GM21528 (cell line): Measurements from ENCODE around the gene H6PD.

Experiments used
- ATAC-seq: cut with Tn5 transposase; IDR thresholded peaks from one replicate; pipeline ENCODE4 v1.9.1; 2021; ENCODE audit warnings: mild to moderate bottlenecking, moderate library complexity; ENCODE audit not compliant: unreplicated experiment, low FRiP score

H6PD gene

DNA sequence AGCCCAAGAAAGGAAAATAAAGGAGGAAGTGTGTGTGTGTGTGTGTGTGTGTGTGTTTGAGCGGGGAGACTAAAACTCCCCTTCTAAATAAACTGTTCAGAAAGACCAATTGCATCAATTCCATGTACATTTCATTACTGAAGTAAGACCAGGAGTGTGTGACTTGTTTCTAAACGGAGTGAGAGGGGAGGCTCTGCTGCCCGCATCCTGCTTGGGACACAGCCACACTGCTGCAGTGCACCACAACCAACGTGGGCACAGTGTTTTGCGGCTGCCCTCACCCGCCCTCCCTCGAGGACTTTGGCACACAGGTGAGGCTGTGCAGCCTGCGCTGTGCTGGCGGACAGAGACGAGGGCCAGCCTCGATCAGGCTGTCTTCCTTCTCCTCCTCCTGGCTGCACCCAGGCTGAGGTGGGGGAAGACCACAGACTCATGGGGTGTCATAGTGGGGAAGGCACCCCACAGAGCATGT is 31.0 kb upstream of the H6PD start:
- ATAC-seq: no peak

DNA sequence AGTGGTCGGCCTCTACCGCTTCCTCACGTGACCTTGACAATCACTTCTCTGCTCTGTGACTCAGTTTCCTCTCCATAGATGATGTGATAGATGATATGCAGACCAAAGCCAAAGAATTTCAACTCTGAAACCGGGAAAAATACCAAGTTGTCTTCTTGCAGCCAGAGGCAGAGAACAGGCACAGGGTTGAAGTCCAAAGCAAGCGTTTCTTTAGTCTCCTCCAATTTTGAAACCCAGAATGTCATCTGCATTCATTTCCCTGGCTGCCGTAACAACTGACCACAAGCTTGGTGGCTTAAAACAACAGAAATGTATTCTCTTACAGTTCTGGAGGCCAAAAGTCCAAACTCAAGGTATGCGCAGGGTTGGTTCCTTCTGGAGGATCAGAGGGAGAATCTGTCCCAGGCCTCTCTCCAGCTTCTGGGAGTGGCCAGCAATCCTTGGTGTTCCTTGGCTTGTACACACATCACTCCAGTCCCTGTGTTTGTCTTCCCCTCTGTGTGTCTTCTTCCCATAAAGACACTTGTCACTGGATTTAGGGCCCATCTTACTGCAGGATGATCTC is 30.3 kb upstream of the H6PD start:
- ATAC-seq: no peak

DNA sequence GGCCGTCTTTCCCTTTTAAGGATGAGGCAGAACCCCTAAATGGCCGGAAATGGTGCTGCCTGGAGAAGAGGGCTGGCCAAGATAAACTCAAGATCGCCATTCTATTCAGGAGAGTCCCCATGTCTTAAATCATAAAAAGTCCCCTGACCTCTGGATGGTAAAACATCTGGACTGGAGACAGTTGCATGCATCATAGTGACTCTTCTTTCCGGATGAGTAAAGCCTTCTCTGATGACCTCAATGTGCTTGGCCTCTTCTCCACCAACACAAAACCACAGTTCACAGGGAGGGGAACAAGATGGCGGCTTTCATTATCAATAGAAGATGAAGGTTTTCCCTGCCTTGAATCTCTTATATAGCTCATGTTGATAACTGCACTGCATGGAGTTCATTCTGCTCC is 27.5 kb upstream of the H6PD start:
- ATAC-seq: no peak

DNA sequence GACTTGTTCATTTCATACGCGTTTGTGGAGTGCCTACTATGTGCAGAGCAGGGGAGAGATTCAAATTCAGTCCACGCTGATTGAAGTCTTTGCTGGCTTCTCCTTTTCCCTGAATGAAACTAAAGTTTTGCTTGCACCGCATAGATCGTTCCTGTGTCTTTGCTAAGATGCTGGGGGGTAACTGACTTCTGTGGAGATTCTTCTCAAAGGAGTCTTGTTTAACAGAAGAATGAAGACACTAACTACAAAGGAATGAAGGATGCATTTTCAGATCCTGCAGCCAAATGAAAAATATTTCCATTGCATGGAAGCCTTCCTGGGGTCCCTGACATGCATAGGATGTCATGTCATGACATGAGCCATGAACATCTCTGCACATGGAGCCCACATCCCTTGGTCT is 26.9 kb upstream of the H6PD start:
- ATAC-seq: no peak

DNA sequence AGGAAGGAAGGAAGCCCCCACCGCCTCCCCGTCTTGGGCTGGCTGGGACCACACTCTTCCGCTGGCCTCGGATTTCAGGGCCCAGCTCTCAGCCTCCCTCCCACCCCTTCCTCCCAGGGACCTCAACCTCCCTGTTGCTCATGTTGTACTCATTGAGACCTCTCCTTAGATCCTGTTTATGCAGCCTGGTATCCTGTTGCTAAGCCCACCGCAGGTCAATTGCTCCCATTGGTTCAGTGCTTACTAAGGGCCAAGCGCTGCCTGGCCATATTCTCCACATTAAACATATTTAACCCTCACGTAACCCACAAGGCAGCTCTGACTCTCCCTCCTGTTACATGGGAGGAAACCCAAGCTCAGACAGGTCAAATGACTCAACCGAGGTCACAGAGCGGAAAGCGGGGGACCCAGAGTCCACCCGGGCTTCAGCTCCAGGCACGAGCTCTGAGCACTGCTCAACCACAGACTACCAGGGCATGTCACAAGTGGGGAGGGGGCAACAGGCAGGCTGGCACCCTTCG is 23.2 kb upstream of the H6PD start:
- no peak for ATAC-seq

DNA sequence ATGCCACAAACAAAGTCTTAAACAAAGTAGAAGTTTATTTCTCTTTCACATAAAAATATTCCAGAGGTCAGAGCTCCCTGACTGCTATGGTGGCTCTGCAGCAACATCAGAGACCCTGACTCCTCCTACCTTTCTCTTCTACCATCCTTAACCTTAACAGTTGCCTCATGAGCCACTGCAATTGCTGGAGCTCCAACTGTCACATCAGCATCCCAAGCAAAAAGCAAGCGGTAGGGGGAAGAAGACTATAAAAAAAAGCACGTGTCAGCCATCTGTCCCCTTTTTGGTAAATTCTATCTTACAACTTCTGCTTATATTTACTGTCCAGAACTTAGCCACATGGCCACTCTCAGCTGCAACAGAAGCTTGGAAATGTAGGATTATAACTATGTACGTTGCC is 21.8 kb upstream of the H6PD start:
- ATAC-seq: no peak

DNA sequence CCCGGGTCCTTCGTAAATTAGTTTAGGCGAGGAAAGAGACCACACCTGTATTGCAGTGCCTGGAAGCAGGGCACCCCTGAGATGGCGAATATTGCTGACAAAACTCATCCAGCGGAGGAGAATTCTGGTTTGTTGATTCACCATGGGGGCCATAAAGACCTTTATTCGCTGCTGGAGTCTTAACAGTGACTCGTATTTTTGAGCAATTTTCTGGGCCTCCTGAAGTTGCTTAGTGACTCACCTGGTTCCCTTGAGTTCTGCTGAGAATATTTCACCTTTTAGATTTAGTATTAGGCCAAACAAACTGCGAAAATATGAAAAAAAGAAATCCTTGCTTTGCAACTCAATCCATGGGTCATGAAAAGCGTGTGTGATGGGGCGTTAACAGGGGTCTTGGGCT is 20.6 kb upstream of the H6PD start:
- no peak for ATAC-seq

DNA sequence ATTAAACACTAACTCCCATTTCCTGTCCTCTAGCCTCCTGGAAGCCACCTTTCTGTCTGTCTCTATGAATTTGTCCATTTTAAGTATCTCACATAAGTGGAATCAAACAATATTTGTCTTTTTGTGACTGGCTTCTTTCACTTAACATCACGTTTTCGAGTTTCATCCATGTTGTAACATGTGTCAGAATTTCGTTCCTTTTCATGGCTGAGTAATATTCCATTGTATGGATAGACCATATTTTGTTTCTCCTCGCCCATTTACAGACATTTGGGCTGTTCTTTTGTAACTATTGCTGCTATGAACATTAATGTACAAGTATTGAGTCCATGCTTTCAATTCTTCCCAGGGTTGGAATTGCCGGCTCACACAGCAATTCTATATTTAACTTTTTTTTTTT is 15.7 kb upstream of the H6PD start:
- no peak for ATAC-seq

DNA sequence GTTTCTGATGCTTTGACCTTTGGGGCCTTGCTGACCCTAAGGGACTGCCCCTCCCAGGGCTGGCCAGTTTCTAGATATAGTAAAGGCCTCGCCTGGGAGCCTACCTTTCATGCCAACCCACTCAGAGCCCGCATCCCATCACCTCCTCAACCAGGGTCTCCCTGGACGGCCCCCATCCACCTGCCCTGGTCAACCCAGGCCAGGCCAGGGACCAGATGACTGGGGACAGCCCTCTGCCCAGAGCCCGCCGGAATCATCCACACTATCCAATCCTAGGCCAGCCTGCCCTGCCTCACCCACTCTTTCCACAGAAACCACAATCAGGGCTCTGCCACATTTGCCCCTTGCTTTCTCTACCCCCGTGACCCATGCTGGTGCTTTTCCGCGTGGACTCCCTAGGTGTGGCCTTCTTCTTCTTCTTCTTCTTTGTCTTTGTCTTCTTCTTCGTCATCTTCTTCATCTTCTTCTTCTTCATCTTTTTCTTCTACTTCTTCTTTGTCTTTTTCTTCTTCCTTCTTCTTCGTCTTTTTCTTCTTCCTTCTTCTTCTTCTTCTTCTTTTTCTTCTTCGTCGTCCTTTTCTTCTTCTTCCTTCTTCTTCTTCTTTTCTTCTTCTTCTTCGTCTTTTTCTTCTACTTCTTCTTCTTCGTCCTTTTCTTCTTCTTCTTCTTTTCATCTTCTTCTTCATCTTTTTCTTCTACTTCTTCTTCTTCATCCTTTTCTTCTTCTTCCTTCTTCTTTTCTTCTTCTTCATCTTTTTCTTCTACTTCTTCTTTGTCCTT is 11.5 kb upstream of the H6PD start:
- ATAC-seq: no peak

DNA sequence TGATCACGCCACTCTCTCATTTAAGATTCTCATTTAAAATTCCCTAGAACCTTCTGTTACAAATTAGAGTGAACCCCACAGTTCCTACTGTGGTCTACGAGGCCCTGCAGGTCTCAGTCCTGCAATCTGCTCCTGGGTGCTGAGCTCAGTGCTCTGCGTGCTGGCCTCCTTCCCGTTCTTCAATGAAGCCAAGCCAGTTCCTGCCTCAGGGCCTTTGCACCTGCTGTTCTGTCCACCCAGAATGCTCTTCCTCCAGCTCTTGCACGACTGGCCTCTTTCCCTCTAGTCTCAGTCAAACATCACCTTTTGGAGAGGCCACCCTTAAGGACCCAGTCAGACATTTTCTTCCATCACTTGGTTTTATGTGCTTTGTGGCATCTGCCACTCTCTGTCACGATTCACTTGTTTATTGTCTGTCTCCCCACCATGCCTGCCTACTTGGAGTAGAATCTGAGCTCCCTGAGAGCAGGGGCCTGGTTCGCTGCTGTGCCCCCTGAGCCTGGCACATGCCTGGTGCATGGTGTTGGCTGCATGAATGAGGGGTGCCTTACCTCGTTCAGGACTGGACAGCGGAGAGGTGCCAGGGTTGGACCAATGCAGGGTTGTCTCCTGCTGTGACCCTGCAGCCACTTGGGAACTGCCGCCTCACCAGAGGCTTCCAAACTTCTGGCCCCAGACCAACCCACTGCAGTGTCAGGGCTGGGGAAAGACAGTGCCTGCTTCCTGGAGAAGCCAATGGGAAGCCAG is 9.7 kb upstream of the H6PD start:
- ATAC-seq: no peak

DNA sequence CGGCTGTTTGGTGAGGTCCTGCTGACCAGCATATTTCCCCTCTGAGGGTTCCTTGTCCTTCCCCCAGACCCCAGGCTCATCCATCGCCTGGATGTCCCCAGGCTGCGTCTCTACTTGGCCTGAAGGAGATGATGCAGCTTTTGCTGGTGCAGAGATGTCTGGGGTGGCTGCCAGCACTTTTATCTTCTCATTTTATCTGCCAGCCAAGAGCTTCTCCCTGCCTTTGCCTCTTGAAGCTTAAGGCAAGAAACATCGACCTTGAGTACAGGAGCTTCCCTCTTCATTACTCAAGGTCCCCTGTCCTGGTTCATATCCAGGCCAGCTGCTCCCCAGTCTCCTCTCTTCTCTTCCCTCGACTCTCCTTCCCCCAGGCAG is 9.2 kb upstream of the H6PD start:
- ATAC-seq: no peak

DNA sequence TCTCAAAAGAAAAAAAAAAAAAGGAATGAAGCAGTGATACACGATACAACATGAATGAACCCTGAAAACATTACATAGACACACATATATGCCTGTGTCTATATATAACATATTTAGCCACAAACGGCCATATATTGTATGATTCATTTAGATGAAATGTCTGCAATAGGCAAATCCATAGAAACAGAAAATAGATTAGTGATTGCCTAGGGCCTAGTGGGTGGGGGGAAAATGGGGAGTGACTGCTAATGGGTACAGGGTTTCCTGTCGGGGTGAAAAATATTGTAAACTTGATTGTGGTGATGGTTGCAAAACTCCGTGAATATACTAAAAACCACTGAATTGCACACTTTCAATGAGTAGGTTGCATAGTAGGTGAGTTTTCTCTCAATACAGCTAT is 6.0 kb upstream of the H6PD start:
- no peak for ATAC-seq

DNA sequence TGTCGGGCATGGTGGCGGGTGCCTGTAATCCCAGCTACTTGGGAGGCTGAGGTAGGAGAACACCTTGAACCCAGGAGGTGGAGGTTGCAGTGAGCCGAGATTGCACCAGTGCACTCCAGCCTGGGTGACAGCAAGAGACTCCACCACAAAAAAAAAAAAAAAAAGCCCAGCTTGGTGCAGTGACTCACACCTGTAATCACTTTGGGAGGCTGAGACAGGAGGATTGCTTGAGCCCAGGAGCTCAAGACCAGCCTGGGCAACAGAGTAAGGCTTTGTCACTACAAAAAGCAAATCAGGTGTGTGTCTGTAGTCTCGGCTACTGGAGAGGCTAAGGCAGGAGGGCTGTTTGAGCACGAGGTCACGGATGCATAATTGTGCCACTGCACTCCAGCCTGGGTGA is 5.0 kb upstream of the H6PD start:
- ATAC-seq: no peak

DNA sequence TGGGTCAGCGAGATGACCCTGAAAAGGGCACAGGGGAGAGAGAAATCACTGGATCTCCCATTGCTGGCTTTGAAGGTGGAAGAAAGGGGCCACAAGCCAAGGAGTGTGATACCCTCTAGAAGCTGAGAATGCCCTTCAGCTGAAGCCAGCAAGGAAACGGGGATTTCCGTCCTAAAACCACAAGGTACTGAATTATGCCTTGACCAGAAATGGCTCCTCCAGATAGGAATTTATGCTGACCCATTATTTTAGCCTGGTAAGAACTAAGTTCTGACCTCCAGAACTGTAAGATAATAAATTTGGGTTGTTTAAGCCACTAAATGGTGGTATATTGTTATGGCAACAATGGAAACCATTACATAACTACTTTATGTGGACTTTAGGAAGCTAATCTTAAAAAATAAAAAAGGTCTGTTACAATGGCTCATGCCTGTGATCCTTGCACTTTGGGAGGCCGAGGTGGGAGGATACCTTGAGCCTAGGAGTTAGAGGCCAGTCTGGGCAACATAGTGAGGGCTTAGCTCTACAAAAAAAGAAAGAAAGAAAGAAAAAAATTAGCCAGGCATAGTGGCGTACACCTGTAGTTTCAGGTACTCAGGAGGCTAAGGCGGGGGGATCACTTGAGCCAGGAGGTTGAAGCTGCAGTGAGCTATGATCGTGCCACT is 3.6 kb upstream of the H6PD start:
- ATAC-seq: no peak

DNA sequence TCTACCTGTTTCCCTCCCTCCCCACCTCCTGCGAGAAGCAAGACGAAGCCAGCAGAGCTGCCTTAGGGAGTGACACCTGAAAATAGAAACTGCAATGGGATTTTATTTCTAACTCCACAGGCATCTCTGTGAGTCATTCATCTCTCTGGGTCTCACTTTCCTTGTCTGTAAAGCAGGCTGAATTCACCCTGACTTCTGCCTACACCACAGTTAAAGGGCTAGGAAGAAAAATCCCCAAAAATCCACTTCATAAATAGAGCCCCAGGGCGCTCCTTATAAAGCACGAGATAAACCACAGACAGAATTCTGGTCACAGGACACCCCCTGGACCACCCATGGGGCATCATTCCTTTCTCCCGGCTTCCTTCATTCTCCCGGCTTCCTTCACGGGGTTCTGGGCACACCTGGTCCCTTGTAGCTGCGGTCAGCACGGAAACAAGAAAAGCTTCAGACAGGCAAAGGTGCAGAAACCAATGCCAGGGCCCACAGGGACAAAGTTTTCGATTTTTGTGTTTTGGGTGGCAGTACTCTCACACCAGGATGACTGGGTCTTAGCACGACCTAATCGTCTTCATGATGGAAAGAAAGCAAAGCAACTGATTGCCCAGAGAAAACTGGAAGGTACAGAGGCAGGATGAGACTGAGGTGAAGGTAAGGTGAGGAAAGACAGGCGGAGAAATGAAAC is 2.8 kb upstream of the H6PD start:
- no peak for ATAC-seq

DNA sequence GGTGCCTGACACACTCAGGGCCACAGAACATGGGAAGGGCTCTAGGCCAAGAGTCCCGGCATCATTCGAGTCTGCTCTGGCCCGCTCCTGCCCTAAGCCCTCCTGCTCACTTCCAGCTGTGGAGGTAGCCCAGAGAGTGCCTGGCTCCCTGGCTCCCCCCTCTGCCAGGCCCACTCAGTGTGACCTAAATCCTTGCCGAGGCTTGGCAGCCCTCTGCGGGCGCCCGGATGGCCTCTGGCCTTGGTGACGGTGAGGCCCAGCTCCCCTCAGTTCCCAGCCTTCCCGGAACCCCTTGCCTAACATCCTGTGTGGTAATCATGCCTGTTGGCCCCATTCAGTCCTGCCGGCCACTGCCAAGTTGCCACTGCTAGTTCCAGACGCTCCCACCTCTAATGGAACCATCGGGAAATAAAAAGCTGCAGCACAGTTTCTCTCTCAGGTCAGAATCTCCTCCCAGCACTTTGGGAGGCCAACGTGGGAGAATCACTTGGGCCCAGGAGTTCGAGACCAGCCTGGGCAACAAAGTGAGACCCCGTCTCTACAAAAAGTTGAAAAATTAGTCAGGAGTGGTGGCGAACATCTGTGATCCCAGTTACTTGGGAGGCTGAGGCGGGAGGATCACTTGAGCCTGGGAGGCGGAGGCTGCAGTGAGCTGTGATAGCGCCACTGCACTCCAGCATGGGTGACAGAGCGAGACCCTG is 1.2 kb upstream of the H6PD start:
- ATAC-seq: no peak

DNA sequence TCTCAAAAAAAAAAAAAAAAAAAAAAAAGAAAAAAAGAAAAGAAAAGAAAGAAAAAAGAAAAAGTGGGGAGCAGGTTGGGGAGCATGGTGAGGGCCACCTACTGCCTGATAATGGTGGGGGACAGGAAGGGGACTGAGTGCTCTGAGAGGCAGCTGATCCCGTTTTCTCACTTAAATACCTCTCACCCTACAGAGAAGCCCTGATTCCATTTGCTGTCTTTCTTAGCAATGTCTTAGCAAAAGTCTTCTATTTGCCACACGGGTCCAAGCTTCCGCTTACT is 692 bp upstream of the H6PD start:
- no peak for ATAC-seq

DNA sequence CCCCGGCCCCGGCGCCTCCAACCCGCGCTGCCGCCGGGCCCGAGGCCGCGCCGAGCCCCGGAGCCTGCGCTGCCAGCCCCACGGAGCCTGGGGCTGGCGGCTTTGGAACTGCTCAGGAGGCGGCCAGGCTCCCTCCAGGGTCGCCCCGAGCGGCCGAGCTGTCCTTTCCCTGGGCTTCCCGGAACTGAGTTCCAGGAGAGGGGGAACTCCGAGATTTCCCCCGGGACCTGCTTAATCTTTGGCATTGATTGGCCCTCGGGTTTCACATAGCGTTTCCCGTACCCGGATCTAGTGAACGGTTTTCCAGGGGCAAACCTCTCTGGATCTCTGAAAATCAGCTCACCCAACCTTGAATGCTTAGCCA is 504 bp downstream of the H6PD start:
- ATAC-seq: no peak

DNA sequence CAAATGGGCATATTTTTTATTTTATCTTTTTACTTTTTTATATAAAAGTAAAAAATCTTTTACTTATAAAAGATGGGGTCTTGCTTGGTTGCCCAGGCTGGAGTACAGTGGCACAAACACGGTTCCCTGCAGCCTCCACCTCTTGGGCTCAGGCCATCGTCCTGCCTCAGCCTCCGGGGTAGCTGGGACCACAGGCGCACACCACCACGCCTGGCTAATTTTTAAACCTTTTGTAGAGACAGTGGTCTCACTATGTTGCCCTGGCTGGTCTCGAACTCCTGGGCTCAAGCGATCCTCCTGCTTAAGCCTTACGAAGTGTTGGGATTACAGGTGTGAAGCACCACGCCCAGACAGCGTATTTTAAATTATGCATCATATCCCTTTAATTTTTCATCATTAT is 986 bp downstream of the H6PD start:
- ATAC-seq: no peak

DNA sequence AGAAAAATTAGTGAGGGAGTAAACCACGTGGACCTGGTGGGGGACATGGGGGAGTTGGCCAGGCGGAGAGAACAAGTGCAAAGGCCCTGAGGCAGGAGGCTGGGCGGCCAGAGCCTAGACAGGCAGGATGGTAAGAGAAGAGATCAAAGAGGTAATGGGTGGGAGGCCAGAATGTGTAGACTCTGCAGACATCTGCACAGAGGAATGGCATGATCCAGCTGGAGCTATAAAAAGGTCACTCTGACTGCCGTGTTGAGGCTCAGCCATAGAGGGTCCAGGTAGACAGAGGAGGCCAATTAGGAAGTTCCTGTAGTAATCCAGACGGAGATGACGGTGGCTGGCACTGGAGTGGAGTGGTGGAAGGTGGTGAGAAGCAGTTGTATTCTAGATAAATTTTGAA is 3.6 kb downstream of the H6PD start:
- ATAC-seq: no peak
